Keratinocyte (primary cell): ENCODE results near the gene ACVR1B. TPM values are rescaled to one million over a fixed set of nuclear protein-coding genes. Genes with fewer than 3 reads are reported as not detected.

Source experiments
- DNase-seq: peaks from one replicate; pipeline ENCODE4 v3.0.0-alpha.2; 2011; ENCODE audit warnings: low read depth, missing footprints, low spot score
- FAIRE-seq: peaks from 2 replicates; lab custom pipeline; 2011; peaks lifted over from hg19 to GRCh38; lab: Jason Lieb, UNC
- H2AFZ ChIP-seq: 2 replicates; pipeline ENCODE4 v1.6.0; 2012; ENCODE audit warnings: low read length, control low read depth, inconsistent platforms; ENCODE audit not compliant: control insufficient read depth
- H3K27ac ChIP-seq: 2 replicates; pipeline ENCODE4 v1.5.1; 2011; ENCODE audit warnings: low read length; ENCODE audit not compliant: control insufficient read depth, insufficient read depth
- H3K27me3 ChIP-seq: 3 replicates; pipeline ENCODE4 v1.6.0; 2011; ENCODE audit warnings: low read length; ENCODE audit not compliant: control insufficient read depth, insufficient read depth; ENCODE audit errors: extremely low read depth
- H3K36me3 ChIP-seq, 2 experiments: 2 replicates in 1 of 2; 3 replicates in 1 of 2; pipeline ENCODE4 v1.5.1; 2011; ENCODE audit warnings: low read length in 2 of 2, mild to moderate bottlenecking in 1 of 2; ENCODE audit not compliant: control insufficient read depth in 2 of 2, insufficient read depth in 2 of 2; ENCODE audit errors: extremely low read depth in 1 of 2
- H3K4me1 ChIP-seq: 3 replicates; pipeline ENCODE4 v1.5.1; 2011; ENCODE audit warnings: low read length; ENCODE audit not compliant: control insufficient read depth, insufficient read depth; ENCODE audit errors: extremely low read depth
- H3K4me2 ChIP-seq: 3 replicates; pipeline ENCODE4 v1.6.0; 2011; ENCODE audit warnings: low read depth, low read length; ENCODE audit not compliant: control insufficient read depth, insufficient read depth; ENCODE audit errors: extremely low read depth
- H3K4me3 ChIP-seq, 3 experiments: fragments of 200-600 bp in 1 of 3; sonication (generic) in 1 of 3; 2 replicates in 2 of 3; 3 replicates in 1 of 3; pipeline ENCODE4 v1.5.1; 2011 to 2016; ENCODE audit warnings: low read length in 3 of 3, mild to moderate bottlenecking in 3 of 3, control low read depth in 2 of 3, inconsistent platforms in 1 of 3, low read depth in 1 of 3, mixed read lengths in 1 of 3, mixed run types in 1 of 3, moderate library complexity in 1 of 3; ENCODE audit not compliant: control insufficient read depth in 2 of 3, insufficient read depth in 2 of 3; ENCODE audit errors: extremely low read depth in 1 of 3
- H3K79me2 ChIP-seq: 2 replicates; pipeline ENCODE4 v1.6.0; 2012; ENCODE audit warnings: low read length; ENCODE audit not compliant: control insufficient read depth, insufficient read depth
- H3K9ac ChIP-seq: 3 replicates; pipeline ENCODE4 v1.6.0; 2011; ENCODE audit warnings: low read length; ENCODE audit not compliant: control insufficient read depth, insufficient read depth; ENCODE audit errors: extremely low read depth
- H3K9me1 ChIP-seq: 3 replicates; pipeline ENCODE4 v1.6.0; 2011; ENCODE audit warnings: low read length; ENCODE audit not compliant: control insufficient read depth, insufficient read depth; ENCODE audit errors: extremely low read depth
- H3K9me3 ChIP-seq: 2 replicates; pipeline ENCODE4 v1.5.1; 2012; ENCODE audit warnings: low read depth, low read length; ENCODE audit not compliant: control insufficient read depth
- H4K20me1 ChIP-seq: 3 replicates; pipeline ENCODE4 v1.6.0; 2011; ENCODE audit warnings: low read length; ENCODE audit not compliant: control insufficient read depth, insufficient read depth; ENCODE audit errors: extremely low read depth
- EZH2 ChIP-seq: IDR thresholded peaks from one replicate; pipeline ENCODE4 v1.6.1; 2012; ENCODE audit warnings: inconsistent platforms, mild to moderate bottlenecking, low read length, moderate library complexity
- dilution Hi-C: fragments of 300-500 bp; cut with MboI; formaldehyde crosslinking; loops from one replicate; pipeline ENCODE4 v1.7.0; 2020; ENCODE audit warnings: low sequenced_read_pairs; ENCODE audit not compliant: extremely low pct_ligation_motif_present
- polyA plus RNA-seq, 5 experiments: library from polyadenylated mRNA; depleted of rRNA in 3 of 5; stranded (reverse) in 3 of 5; stranded (forward) in 1 of 5; unstranded in 1 of 5; fragments of >200 nt; gene quantifications; 1 replicate in 1 of 5; 2 replicates in 3 of 5; 3 replicates in 1 of 5; pipeline versions ENCODE4 v1.2.1 to v1.2.3, GENCODE V29; 2011 to 2012; ENCODE audit warnings: missing spikeins in 2 of 5, low read depth in 1 of 5, low replicate concordance in 1 of 5
- TF ChIP-seq, protein P1 (sequence below), 3 experiments: IDR thresholded peaks in 1 of 3; conservative IDR thresholded peaks in 1 of 3; optimal IDR thresholded peaks in 1 of 3; 2 replicates in 2 of 3; 3 replicates in 1 of 3; pipeline versions ENCODE3 to v1.5.1; 2011; ENCODE audit warnings: low read length in 3 of 3, mild to moderate bottlenecking in 3 of 3, moderate library complexity in 2 of 3, control low read depth in 1 of 3, inconsistent platforms in 1 of 3; ENCODE audit not compliant: insufficient read depth in 2 of 3; ENCODE audit errors: extremely low read depth in 1 of 3

Gene ACVR1B
- polyA plus RNA-seq, 1 donor (not counting 4 experiments of a cell fraction or from before 2014, with no cell fraction given) = 12.7 TPM

- no peaks in the 10 kb centered on the region for H3K79me2 ChIP-seq
- dilution Hi-C loops = no loop called here
- DNase-seq (no peak), FAIRE-seq (no peak)
- H3K36me3 ChIP-seq = no peaks in the 10 kb centered on the region
- no peak overlapping the region for H2AFZ ChIP-seq
- no peaks in the 10 kb centered on the region for H4K20me1 ChIP-seq
- H3K9me3 ChIP-seq = no peaks in the 10 kb centered on the region
- TF ChIP-seq, protein P1, sequence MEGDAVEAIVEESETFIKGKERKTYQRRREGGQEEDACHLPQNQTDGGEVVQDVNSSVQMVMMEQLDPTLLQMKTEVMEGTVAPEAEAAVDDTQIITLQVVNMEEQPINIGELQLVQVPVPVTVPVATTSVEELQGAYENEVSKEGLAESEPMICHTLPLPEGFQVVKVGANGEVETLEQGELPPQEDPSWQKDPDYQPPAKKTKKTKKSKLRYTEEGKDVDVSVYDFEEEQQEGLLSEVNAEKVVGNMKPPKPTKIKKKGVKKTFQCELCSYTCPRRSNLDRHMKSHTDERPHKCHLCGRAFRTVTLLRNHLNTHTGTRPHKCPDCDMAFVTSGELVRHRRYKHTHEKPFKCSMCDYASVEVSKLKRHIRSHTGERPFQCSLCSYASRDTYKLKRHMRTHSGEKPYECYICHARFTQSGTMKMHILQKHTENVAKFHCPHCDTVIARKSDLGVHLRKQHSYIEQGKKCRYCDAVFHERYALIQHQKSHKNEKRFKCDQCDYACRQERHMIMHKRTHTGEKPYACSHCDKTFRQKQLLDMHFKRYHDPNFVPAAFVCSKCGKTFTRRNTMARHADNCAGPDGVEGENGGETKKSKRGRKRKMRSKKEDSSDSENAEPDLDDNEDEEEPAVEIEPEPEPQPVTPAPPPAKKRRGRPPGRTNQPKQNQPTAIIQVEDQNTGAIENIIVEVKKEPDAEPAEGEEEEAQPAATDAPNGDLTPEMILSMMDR (optimal IDR thresholded peaks at IDR 0.05 in 1 of 3, IDR thresholded peaks at IDR 0.05 in 1 of 3, conservative IDR thresholded peaks at IDR 0.05 in 1 of 3; ENCODE audit: extremely low read depth in 1 of 3, insufficient read depth in 2 of 3, low read length in 3 of 3) = no peak
- no peak for TF ChIP-seq EZH2
- H3K4me1 ChIP-seq = peaks cover 16% of the 10 kb centered on the region
- no peak overlapping the region for H3K4me3 ChIP-seq
- no peaks in the 10 kb centered on the region for H3K27me3 ChIP-seq
- H3K9ac ChIP-seq = no peak overlapping the region
- no peaks in the 10 kb centered on the region for H3K9me1 ChIP-seq
- H3K27ac ChIP-seq = no peak overlapping the region
- H3K4me2 ChIP-seq = peak overlapping the region; percentile 50
These were observed 63.4 kb downstream of the ACVR1B start for GRCh38 chr12:52014567-52015530.

DNA sequence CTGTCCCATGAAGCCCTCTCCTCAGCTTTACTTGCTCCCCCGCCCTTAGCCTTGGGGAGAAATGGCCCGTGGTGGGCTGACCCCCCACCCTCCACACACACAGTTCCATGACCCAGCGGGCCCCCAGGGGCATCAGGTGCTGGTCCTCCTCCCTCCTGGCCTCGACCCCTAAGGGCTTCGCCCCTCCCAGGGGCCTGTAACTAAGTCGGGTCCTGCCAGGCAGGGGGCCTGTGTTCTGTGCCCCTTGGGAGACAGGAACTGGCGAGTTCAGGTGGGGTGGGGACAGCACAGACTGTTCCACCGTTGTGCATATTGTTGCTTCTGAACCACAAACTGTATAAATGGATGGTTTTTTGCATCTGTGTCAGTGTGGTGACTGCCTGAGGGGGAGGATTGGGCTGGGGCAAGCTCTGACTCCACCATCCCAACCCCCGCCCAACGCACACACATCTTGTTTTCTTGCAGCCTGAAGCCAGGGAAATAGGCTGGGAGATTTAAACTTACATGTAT lies 64.1 kb downstream of the ACVR1B start:
- H3K27me3 ChIP-seq = no peaks in the 10 kb centered on the region
- no peaks in the 10 kb centered on the region for H3K9me1 ChIP-seq
- no peak overlapping the region for H3K27ac ChIP-seq
- H3K9ac ChIP-seq = no peak overlapping the region
- dilution Hi-C loops = no loop called here
- DNase-seq (no peak), FAIRE-seq (peak; percentile 74)
- H3K36me3 ChIP-seq = no peaks in the 10 kb centered on the region
- TF ChIP-seq, protein P1 (optimal IDR thresholded peaks at IDR 0.05 in 1 of 3, IDR thresholded peaks at IDR 0.05 in 1 of 3, conservative IDR thresholded peaks at IDR 0.05 in 1 of 3; ENCODE audit: extremely low read depth in 1 of 3, insufficient read depth in 2 of 3, low read length in 3 of 3) = no peak
- no peak for TF ChIP-seq EZH2
- H3K4me1 ChIP-seq = peaks cover 16% of the 10 kb centered on the region
- H4K20me1 ChIP-seq = no peaks in the 10 kb centered on the region
- H3K79me2 ChIP-seq = no peaks in the 10 kb centered on the region
- H3K4me3 ChIP-seq = no peak overlapping the region
- H3K4me2 ChIP-seq = peak overlapping the region; percentile 50
- H2AFZ ChIP-seq = no peak overlapping the region
- no peaks in the 10 kb centered on the region for H3K9me3 ChIP-seq
